WTC11 (cell line): ENCODE data around the gene LRRFIP1. TPM values are rescaled to one million over a fixed set of nuclear protein-coding genes. Genes with fewer than 3 reads are reported as not detected.

Experiments
- ATAC-seq: fragments of 200-7000 bp; cut with Tn5 transposase; 2 replicates; pipeline ENCODE4 v1.10.0; 2021; ENCODE audit warnings: mild to moderate bottlenecking, moderate library complexity
- CTCF ChIA-PET: fragments of 300-600 bp; sonication (Branson Sonifier 250); formaldehyde crosslinking; loops from one replicate; lab custom pipeline; 2021; ENCODE audit warnings: antibody characterized with exemption; lab: Charles Lee
- POLR2A ChIA-PET: fragments of 350-600 bp; sonication (Branson Sonifier 250); formaldehyde crosslinking; loops from one replicate; lab custom pipeline; 2021; ENCODE audit warnings: antibody characterized with exemption; lab: Charles Lee
- DNase-seq: peaks from one replicate; pipeline ENCODE4 v3.0.0; 2021; ENCODE audit warnings: low spot score
- H3K27ac Mint-ChIP-seq: 2 replicates; pipeline ENCODE4 v1.8.0; 2021; ENCODE audit warnings: mixed read lengths
- H3K27me3 Mint-ChIP-seq: 2 replicates; pipeline ENCODE4 v1.8.0; 2021; ENCODE audit warnings: low read depth, mild to moderate bottlenecking, moderate library complexity, mixed read lengths
- H3K36me3 Mint-ChIP-seq: 2 replicates; pipeline ENCODE4 v1.8.0; 2021; ENCODE audit warnings: mixed read lengths
- H3K4me1 Mint-ChIP-seq: 2 replicates; pipeline ENCODE4 v1.8.0; 2022; ENCODE audit warnings: mixed read lengths
- H3K4me3 Mint-ChIP-seq: 2 replicates; pipeline ENCODE4 v1.8.0; 2021; ENCODE audit warnings: mild to moderate bottlenecking, moderate library complexity, mixed read lengths
- H3K9me3 Mint-ChIP-seq: 2 replicates; pipeline ENCODE4 v1.8.0; 2021; ENCODE audit warnings: mixed read lengths
- ATF1 ChIP-seq: sonication (generic); formaldehyde crosslinking; IDR thresholded peaks from 2 replicates; pipeline ENCODE4 v1.8.1; 2023; ENCODE audit warnings: mild to moderate bottlenecking, moderate library complexity, missing genetic modification reagents
- CREB1 ChIP-seq: sonication (generic); formaldehyde crosslinking; IDR thresholded peaks from 2 replicates; pipeline ENCODE4 v1.8.0; 2023; ENCODE audit warnings: mild to moderate bottlenecking, missing genetic modification reagents
- CREM ChIP-seq: sonication (generic); formaldehyde crosslinking; IDR thresholded peaks from 2 replicates; pipeline ENCODE4 v1.8.1; 2022; ENCODE audit warnings: mild to moderate bottlenecking, missing genetic modification reagents, moderate library complexity
- CTCF ChIP-seq: fragments of 200-600 bp; IDR thresholded peaks from 2 replicates; pipeline ENCODE4 v1.8.0; 2022; ENCODE audit warnings: antibody characterized with exemption
- ELF4 ChIP-seq: sonication (generic); formaldehyde crosslinking; IDR thresholded peaks from 2 replicates; pipeline ENCODE4 v1.8.1; 2022; ENCODE audit warnings: low read depth, mild to moderate bottlenecking, moderate library complexity, missing genetic modification reagents
- HMGA2 ChIP-seq: fragments of 250-450 bp; sonication (Bioruptor Pico); IDR thresholded peaks from 2 replicates; pipeline ENCODE4 v1.4.0; 2021; ENCODE audit warnings: mild to moderate bottlenecking, moderate library complexity
- HMGXB4 ChIP-seq: sonication (generic); formaldehyde crosslinking; IDR thresholded peaks from 2 replicates; pipeline ENCODE4 v1.8.1; 2023; ENCODE audit warnings: mild to moderate bottlenecking, moderate library complexity, missing genetic modification reagents
- JAZF1 ChIP-seq: fragments of 250-450 bp; sonication (Bioruptor Pico); IDR thresholded peaks from 2 replicates; pipeline ENCODE4 v1.9.0; 2021; ENCODE audit warnings: moderate library complexity, mild to moderate bottlenecking, inconsistent platforms
- JUN ChIP-seq: sonication (generic); formaldehyde crosslinking; IDR thresholded peaks from 2 replicates; pipeline ENCODE4 v1.8.0; 2023; ENCODE audit warnings: mild to moderate bottlenecking, missing genetic modification reagents
- MLX ChIP-seq: sonication (generic); formaldehyde crosslinking; IDR thresholded peaks from 2 replicates; pipeline ENCODE4 v1.8.1; 2023; ENCODE audit warnings: mild to moderate bottlenecking, missing genetic modification reagents, moderate library complexity
- NFATC4 ChIP-seq: fragments of 250-450 bp; sonication (Bioruptor Pico); IDR thresholded peaks from 2 replicates; pipeline ENCODE4 v1.9.0; 2021; ENCODE audit warnings: mild to moderate bottlenecking
- NFE2L1 ChIP-seq: sonication (generic); formaldehyde crosslinking; IDR thresholded peaks from 2 replicates; pipeline ENCODE4 v1.8.1; 2023; ENCODE audit warnings: missing genetic modification reagents
- PREB ChIP-seq: sonication (generic); formaldehyde crosslinking; IDR thresholded peaks from 2 replicates; pipeline ENCODE4 v1.8.1; 2022; ENCODE audit warnings: mild to moderate bottlenecking, missing genetic modification reagents, moderate library complexity, borderline replicate concordance
- PRRX2 ChIP-seq: fragments of 250-450 bp; sonication (Bioruptor Pico); IDR thresholded peaks from 2 replicates; pipeline ENCODE4 v1.8.0; 2021; ENCODE audit warnings: mild to moderate bottlenecking
- SMAD3 ChIP-seq: sonication (generic); formaldehyde crosslinking; IDR thresholded peaks from 2 replicates; pipeline ENCODE4 v1.8.0; 2022; ENCODE audit warnings: missing genetic modification reagents, mild to moderate bottlenecking, borderline replicate concordance
- SOX15 ChIP-seq: fragments of 250-450 bp; sonication (Bioruptor Pico); IDR thresholded peaks from 2 replicates; pipeline ENCODE4 v1.9.0; 2021; ENCODE audit warnings: mild to moderate bottlenecking
- SP1 ChIP-seq: sonication (generic); formaldehyde crosslinking; conservative IDR thresholded peaks from 2 replicates; pipeline ENCODE4 v1.8.1; 2022; ENCODE audit warnings: missing genetic modification reagents
- ZMAT4 ChIP-seq: fragments of 250-450 bp; sonication (Bioruptor Pico); IDR thresholded peaks from 2 replicates; pipeline ENCODE4 v1.9.0; 2021; ENCODE audit warnings: mild to moderate bottlenecking
- ZNF423 ChIP-seq: fragments of 250-450 bp; sonication (Bioruptor Pico); IDR thresholded peaks from 2 replicates; pipeline ENCODE4 v2.1.2; 2022; ENCODE audit warnings: mild to moderate bottlenecking, moderate library complexity
- total RNA-seq: library from RNA; stranded (reverse); gene quantifications from 3 replicates; pipeline ENCODE4 v1.2.3, GENCODE V29; 2021
- TF ChIP-seq, protein P1 (sequence below): sonication (generic); formaldehyde crosslinking; IDR thresholded peaks from 2 replicates; pipeline ENCODE4 v1.8.0; 2023; ENCODE audit warnings: missing genetic modification reagents
- TF ChIP-seq, protein P2 (sequence below): fragments of 250-450 bp; sonication (Bioruptor Pico); IDR thresholded peaks from 2 replicates; pipeline ENCODE4 v2.1.2; 2022; ENCODE audit warnings: mild to moderate bottlenecking, moderate library complexity

Gene LRRFIP1
- total RNA-seq, 1 experiment from 2014 or later, result 88.4 TPM

- CTCF ChIA-PET, result no interaction called here
- H3K36me3 Mint-ChIP-seq, result no peaks in the 10 kb centered on the region
- H3K4me1 Mint-ChIP-seq, result no peaks in the 10 kb centered on the region
- H3K27me3 Mint-ChIP-seq, result no peaks in the 10 kb centered on the region
- no peak for DNase-seq
- POLR2A ChIA-PET, result no interaction called here
- H3K4me3 Mint-ChIP-seq, result no peak overlapping the region
- TF ChIP-seq MLX (CRISPR knock-in tag), result no peak
- TF ChIP-seq JAZF1 (CRISPR knock-in tag), result no peak
- no peak for TF ChIP-seq PRRX2 (CRISPR knock-in tag)
- no peak for TF ChIP-seq NFATC4 (CRISPR knock-in tag)
- TF ChIP-seq, protein P1, sequence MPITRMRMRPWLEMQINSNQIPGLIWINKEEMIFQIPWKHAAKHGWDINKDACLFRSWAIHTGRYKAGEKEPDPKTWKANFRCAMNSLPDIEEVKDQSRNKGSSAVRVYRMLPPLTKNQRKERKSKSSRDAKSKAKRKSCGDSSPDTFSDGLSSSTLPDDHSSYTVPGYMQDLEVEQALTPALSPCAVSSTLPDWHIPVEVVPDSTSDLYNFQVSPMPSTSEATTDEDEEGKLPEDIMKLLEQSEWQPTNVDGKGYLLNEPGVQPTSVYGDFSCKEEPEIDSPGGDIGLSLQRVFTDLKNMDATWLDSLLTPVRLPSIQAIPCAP (CRISPR knock-in tag), result no peak
- TF ChIP-seq, protein P2, sequence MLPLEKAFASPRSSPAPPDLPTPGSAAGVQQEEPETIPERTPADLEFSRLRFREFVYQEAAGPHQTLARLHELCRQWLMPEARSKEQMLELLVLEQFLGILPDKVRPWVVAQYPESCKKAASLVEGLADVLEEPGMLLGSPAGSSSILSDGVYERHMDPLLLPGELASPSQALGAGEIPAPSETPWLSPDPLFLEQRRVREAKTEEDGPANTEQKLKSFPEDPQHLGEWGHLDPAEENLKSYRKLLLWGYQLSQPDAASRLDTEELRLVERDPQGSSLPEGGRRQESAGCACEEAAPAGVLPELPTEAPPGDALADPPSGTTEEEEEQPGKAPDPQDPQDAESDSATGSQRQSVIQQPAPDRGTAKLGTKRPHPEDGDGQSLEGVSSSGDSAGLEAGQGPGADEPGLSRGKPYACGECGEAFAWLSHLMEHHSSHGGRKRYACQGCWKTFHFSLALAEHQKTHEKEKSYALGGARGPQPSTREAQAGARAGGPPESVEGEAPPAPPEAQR, result no peak
- TF ChIP-seq HMGXB4 (CRISPR knock-in tag), result no peak
- TF ChIP-seq SMAD3, result no peak
- no peak for TF ChIP-seq PREB (CRISPR knock-in tag)
- no peak for TF ChIP-seq SOX15 (CRISPR knock-in tag)
- no peak for TF ChIP-seq ELF4 (CRISPR knock-in tag)
- no peak for TF ChIP-seq JUN (CRISPR knock-in tag)
- TF ChIP-seq SP1 (CRISPR knock-in tag), result no peak
- no peak for TF ChIP-seq HMGA2 (CRISPR knock-in tag)
- TF ChIP-seq CREB1 (CRISPR knock-in tag), result no peak
- no peak for TF ChIP-seq ZNF423
- ATAC-seq, result no peak
- H3K27ac Mint-ChIP-seq, result no peak overlapping the region
- H3K9me3 Mint-ChIP-seq, result no peaks in the 10 kb centered on the region
These were observed 196.2 kb downstream of the LRRFIP1 start for GRCh38 chr2:237823544-237823943.

GRCh38 chr2:237824085-237824484 lies 196.7 kb downstream of the LRRFIP1 start:
- Mint-ChIP-seq H3K27me3 (no peaks in the 10 kb centered on the region), H3K9me3 (no peaks in the 10 kb centered on the region), H3K27ac (no peak overlapping the region), H3K4me3 (no peak overlapping the region), H3K4me1 (no peaks in the 10 kb centered on the region), H3K36me3 (no peaks in the 10 kb centered on the region)
- TF ChIP-seq ATF1 (CRISPR knock-in tag) (no peak), ZMAT4 (CRISPR knock-in tag) (no peak), HMGA2 (CRISPR knock-in tag) (no peak), CREB1 (CRISPR knock-in tag) (no peak), CREM (CRISPR knock-in tag) (no peak), CTCF (no peak), NFE2L1 (CRISPR knock-in tag) (no peak)
- POLR2A ChIA-PET, result no interaction called here
- DNase-seq (no peak), ATAC-seq (no peak)
- CTCF ChIA-PET, result no interaction called here
